NCI-H2107 treated with DMSO at 0.1 percent for 48 hours (cell line): ENCODE data around the gene MMP15.
"Not testable (repeated sequence)": the region's sequence is repeated elsewhere in the genome, so short reads cannot be mapped to it uniquely, and the experiment has no call there.

Experiments used
- DNase-seq: peaks from one replicate; lab custom pipeline; 2025; ENCODE audit not compliant: unreplicated experiment; lab: John Stamatoyannopoulos, UW

MMP15 gene

DNA sequence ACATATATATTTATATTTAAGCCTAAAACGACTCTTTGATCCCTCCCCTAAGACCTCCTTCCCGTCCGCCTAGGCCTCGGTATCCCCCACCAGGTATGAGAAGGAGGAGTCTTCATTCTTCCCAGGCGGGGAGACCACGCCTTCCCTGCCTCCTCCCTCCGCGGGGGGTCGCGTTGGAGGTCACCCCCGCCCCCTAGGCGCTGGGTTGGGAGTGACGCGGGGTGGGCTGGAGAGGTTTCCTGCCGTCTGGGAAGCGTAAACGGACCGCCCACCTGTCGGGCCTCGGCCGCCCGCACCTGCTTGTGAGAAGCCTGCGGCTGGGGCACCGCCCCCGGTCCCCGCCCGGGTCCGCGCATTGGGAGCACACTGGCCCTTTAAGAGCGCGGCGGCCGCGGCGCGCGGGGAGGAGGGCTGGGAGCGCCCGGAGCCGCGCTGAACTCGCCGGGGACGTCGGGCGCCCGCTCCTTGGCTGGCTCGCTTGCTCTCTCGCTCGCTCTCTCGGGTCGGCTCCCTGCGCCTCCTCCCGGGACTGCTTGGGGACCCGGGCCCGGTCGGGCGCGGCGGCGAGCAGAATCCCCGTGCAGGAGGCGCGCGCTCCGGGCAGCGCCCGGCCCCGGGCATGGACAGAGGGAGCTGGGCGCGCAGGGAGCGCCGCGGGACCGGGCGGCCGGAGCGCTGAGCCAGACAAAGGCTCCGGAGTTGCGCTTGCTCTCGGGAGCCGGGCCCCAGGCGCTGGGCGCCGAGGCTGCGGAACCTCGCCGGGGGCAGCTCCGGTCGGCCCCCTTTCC lies at the start of gene MMP15:
Gene MMP15, plus strand, starts transcription at position 404 of the 788 bp plus-strand sequence. CDS start 597 bp downstream, outside the sequence.
- peak; percentile 21 for DNase-seq

DNA sequence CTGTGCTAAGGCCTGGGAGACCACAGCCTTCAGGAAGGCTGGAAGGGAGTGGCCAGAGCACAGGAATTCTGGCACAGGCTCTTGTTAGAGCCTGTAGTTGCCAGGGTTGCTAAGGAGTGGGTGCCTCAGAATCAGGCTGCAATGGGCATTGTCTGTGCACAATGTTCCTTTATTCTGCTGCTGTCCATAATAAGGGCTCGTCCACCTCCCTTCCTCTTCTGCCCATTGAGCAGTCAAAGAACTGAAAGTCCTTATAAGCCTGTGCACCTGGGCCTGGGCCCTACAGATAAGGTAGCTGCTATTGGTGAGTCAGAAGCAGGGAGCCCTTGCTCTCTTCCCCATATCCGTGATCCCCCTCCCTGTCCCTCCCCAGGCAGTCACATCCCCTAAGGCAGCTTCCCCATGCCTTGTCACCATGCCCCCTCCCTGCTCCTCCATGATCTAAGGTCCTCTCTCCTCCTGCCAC lies 49.2 kb upstream of the MMP15 start:
- no peak for DNase-seq

DNA sequence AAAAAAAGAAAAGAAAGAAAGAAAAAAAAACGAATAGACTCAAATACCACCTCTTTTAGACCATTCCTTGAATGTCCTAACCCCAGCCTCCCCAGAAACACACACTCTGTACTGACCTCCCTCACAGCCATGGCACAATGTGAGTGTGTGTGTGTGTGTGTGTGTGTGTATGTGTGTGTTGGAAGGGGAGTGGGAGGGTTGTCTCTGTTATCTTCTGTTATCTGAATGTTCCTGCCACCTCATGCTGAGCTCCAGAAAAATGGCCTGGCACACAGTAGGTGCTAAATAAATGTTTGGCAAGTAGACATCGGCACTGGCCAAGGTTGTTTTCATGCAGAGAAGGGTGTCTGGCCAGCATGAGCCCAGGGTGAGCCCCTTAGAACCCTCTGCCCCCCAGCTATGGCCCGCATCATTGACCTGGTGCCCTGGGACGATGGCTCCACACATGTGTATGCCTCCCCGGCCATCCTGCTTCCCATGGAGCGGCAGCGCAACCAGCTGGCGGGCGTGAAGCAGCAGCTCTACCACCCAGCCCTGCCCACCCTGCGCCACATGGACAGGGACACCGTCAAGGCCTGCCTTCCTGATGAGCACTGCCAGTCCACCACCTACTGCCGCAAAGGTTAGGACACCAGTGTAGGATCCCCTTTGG lies 48.0 kb upstream of the MMP15 start:
- no peak for DNase-seq

DNA sequence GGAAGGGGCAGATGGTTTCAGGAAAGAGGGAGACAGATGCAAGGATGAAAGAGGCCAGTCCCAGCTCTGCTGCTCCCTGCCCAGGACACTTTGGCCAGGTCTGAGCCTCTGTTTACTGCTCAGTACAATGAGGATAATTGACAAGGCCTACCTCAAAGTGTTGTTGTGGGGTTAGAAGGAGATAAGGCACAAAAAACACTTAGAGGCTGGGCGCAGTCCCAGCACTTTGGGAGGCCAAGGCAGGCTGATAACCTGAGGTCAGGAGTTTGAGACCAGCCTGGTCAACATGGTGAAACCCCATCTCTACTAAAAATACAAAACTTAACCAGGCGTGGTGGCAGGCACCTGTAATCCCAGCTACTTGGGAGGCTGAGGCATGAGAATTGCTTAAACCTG lies 47.5 kb upstream of the MMP15 start:
- not testable (repeated sequence) for DNase-seq

GRCh38 chr16:57979006-57979585 lies 46.5 kb upstream of the MMP15 start:
- no peak for DNase-seq

- DNase-seq = no peak
Observed at GRCh38 chr16:57981636-57982035, 43.9 kb upstream of the MMP15 start.

DNA sequence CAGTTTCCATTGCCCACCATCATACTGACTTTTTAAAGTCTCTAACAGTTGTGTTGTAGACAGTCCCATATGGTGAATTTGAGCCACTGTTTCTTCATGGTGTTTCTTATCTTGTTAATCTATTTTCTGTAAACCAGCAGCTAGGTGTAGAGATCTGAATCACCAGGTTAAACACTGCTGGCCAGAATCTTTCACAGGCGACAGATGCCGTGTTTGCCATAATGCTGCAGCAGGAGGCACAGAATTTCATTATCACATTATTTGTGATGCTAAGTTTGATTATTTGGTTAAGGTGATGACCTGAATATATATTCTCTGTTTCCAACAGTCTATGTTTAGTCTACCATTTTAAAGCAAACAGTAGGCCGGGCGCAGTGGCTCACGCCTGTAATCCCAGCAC lies 43.2 kb upstream of the MMP15 start:
- no peak for DNase-seq

DNA sequence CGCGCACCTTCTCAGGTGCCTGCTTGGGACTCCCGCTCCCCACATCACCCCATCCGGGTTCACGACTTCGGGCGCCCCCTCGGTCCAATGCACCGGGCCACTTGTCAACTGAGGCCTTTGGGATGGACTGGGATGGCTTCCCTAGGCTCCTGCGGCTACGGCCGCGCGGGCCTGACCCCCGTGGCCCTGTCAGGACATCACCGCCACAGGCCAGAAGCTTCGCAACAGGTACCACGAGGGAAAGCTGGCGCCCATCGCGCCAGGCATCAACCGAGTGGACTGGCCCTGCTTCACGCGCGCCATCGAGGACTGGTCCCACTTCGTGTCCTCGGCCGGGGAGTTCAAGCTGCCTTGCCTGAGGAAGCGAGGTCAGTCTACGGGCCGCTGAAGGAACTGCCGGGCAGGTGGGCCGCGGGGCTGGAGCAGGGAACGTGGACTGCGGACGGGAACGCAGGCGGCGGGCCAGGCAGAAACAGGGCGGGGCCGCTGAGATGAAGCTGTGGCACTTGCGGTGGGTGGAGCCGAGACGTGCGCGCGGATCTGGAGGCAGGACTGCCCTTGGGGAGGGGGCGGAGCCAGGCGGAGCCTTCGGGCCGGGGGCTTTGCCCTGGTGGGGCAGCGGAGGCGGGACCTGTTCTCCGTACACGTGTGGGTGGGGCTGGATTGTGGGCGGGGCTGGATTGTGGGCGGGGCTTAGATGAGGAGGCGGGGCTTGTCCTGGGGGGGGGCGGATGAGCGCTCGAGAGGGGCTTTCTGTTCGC lies 40.9 kb upstream of the MMP15 start:
- DNase-seq = no peak

GRCh38 chr16:57985204-57986181 lies 40.1 kb upstream of the MMP15 start:
- DNase-seq = no peak

DNA sequence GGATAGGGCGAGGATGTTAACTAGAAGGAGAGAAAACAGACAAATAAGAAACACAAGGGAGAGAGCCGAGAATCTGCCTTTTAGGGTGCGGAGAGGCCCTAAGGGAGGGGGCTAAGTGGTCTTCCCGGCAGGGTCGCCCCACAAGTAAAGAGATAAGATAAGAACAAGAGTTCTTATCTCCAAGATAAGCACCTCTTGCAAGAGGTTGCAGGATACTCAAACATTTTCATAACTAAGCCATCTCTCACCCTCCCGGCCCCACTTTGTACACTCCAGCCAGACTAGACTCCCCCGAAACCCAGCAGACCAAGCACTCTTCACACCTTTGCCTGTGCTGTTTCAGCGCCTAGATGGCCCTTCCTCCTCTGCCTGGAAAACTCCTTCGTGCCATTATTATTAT lies 39.4 kb upstream of the MMP15 start:
- DNase-seq = no peak

- no peak for DNase-seq
Observed at GRCh38 chr16:57987441-57988177, 37.9 kb upstream of the MMP15 start.

DNA sequence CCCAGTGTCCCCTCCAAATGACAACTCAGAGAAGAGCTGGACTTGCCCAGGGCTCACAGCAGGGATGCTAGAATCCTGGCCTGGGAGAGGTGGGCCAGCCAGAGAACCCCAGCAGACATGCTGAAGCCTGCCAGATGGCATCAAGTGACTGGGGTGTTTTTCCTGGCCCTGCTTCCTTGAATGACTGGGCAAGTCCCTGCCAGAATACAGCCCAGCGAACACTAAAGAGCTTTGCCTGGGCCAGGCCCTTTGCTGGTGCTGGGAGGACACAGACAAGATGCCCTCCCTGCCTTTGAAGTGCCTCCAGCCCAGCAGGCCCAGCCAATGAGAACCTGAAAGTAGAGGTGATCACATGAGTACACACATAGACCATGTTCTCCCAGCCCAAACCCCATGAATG lies 36.6 kb upstream of the MMP15 start:
- DNase-seq = peak; percentile 15

DNA sequence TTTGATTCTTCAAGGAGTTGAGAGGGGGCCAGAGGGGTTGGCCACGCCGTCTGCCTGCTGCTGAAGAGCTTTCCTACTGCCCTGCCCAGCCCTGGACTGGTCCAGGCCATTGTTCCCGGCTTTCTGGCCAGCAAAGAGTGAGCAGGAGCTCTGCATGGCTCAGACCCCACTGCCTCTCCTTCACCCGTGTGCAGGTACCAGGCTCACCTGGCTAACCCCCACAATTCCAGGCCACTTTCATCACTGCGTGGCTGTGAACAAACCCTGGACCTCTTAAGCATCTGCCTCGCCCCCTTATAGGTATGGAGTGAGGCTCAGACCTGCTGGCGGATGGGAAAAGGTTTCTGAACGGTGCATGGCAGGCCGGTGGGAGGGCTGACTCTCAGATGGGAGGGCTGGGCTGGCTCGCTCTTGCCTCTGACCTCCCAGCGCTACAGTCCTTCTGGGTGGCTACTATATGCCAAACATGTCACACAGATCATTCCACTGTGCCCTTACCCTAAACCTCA lies 33.9 kb upstream of the MMP15 start:
- DNase-seq = no peak

DNA sequence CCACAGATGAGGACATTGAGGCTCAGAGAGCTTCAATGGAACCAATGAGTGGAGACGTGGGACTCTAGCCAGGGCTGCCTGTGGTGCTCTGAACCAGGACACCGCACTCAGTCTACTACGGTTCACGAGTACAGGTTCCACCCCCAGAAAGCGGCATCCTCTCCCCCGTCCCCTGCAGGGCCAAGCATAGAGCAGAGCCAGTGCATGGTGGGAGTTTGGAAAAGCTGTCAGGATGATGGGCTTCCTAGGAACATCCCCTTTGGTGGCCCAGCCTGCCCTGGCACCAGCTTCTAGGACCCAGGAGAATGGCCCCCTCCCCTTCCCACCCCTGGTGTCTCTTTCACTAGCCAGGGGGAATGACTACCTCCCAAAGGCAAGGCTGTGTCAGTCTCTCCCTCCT lies 33.5 kb upstream of the MMP15 start:
- no peak for DNase-seq

GRCh38 chr16:57993438-57993837 lies 32.1 kb upstream of the MMP15 start:
- DNase-seq = no peak

DNA sequence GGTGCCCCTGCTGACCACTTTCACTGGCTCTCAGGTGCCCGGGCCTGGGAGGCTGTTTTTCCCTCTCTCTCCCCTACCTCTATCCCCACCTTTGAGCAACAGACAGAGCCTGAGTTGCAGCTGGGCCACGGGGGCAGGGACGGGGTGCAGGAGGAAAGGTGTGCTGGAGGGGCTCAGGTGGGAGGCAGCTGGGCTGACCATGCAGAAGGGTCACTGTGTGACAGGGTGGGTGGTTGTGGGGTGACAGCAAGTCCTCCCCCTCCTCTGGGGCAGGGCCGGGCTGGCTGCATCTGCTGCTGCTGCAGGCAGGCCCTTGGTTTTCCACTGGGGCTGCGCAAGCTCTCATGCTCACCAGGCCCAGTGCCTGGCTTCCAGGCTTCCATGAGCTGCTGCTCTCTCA lies 31.7 kb upstream of the MMP15 start:
- DNase-seq = no peak

- DNase-seq = no peak
Observed at GRCh38 chr16:57994361-57994760, 31.2 kb upstream of the MMP15 start.

- DNase-seq = no peak
Observed at GRCh38 chr16:57994778-57995177, 30.8 kb upstream of the MMP15 start.

DNA sequence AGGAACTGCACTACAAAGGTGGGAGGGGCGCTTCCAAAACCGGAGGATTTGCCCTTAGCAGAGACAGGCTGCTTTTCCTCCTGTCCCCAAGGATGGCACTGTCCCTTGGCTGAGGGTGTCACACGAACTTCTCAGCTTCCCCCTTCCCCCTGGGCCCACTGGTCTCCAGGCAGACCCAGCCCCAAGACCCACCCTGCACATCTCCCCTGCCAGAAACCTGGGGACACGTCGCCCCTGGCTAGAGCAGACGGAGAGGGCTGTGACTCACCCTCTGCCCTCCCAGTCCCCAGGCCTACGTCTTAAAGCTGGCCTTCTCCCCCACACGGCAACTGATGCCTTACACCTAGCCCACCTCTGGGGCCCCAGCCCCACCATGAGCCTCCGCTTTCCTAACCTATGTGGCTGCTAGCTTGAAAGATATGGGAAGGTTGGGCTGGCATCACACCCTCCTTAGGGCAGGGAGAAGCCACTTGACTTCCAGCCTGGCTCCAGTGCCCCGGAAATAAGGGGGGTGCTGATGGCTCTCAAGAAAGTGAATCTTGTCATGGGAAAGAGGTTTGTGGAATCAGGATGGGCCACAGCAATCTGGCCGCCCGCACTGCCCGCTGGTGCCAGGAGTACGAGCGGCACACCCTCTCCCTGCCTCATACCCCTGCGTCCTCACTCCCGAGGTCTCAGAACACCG lies 29.7 kb upstream of the MMP15 start:
- no peak for DNase-seq
